NCI-H2171 (cell line): ENCODE measurements around the gene OVCH1.
"Not testable (repeated sequence)": the region's sequence is repeated elsewhere in the genome, so short reads cannot be mapped to it uniquely, and the experiment has no call there.

Source experiments
- DNase-seq: peaks from one replicate; lab custom pipeline; 2025; lab: John Stamatoyannopoulos, UW

OVCH1 gene

GRCh38 chr12:29503283-29503682, 5.8 kb upstream of the OVCH1 start:
- no peak for DNase-seq

- DNase-seq = no peak
Observed at GRCh38 chr12:29499235-29499634, 1.7 kb upstream of the OVCH1 start.

DNA sequence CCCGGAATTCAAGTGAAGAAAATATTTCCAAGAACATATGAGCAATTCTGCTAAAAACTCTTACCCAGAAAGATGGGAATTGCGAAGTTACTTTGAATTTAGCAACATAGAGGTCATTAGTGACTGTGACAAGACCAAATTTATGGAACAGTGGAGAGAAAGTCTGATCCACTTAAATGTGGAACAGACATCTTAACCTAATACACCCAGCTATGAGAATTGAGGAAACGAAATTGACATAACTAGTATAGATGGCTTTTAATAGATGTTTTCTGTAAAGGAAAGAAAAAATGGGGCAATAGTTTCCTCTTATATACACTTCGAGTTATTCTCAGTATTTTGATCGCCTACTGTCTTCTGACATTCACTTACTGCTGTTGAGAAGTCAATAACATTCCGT, 4.6 kb downstream of the OVCH1 start:
- no peak for DNase-seq

GRCh38 chr12:29486972-29487371, 10.5 kb downstream of the OVCH1 start:
- no peak for DNase-seq

DNA sequence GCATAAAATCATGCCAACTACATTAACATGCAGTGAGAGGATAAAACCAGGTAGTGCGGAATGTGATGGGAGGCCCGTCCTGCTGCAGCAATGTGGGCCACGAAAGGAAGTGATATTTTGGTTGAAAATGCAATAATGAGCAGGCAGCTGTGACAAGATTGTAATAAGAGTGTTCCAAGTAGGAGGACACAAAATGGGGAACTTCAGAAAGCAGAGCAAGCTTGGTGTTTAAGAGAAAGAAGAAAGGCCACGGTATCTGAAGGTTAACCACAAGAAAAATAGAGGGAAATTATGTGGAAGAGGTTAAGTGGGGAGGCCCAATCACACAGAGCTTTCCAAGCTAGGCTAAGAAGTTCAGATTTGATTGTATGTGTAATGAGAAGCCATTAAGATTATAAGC, 34.3 kb downstream of the OVCH1 start:
- DNase-seq = no peak

GRCh38 chr12:29460082-29460481, 37.4 kb downstream of the OVCH1 start:
- DNase-seq = no peak

DNA sequence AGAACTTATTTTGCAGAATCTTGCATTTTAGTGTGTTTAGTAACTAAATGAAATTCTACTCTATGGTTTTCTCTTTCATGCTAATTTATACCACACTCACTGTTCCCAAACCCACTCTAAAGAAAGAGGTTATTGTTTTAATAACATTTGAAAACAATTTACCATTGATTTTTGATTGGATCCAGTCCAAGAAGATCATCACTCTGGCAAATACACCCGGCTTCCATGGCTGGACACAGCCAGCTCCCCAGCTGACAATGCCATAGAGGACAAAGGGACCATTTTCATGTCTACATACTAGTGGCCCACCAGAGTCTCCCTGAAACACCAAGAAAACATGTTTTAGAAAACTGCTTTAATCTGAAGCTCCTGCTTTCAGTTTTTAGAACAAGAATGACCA, 42.4 kb downstream of the OVCH1 start:
- no peak for DNase-seq

DNA sequence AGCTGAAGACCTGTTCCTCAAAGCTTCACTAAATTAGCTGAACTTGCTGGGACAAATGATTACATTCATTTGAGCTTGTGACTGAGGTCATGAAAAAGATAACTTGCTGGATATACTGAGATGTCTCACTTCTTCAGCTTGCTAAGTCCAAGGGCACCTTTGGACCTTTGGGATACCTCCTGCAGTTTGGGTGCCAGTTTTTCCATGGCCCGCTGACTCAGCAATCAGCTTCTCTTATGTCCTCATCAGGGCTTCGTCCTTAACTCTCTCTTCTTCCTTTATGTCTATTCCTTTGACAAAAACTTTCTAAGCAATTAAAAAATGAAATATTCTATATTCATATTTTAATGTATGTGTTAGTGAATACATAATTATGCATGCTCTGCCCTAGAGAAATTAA, 45.6 kb downstream of the OVCH1 start:
- no peak for DNase-seq

GRCh38 chr12:29448157-29448556, 49.3 kb downstream of the OVCH1 start:
- no peak for DNase-seq

- no peak for DNase-seq
Observed at GRCh38 chr12:29447285-29447975, 50.1 kb downstream of the OVCH1 start.

- DNase-seq = no peak
Observed at GRCh38 chr12:29439506-29439905, 58.0 kb downstream of the OVCH1 start.

GRCh38 chr12:29438752-29439408, 58.6 kb downstream of the OVCH1 start:
- no peak for DNase-seq

GRCh38 chr12:29437575-29437974, 59.9 kb downstream of the OVCH1 start:
- DNase-seq = no peak

GRCh38 chr12:29436815-29437214, 60.7 kb downstream of the OVCH1 start:
- DNase-seq = not testable (repeated sequence)

DNA sequence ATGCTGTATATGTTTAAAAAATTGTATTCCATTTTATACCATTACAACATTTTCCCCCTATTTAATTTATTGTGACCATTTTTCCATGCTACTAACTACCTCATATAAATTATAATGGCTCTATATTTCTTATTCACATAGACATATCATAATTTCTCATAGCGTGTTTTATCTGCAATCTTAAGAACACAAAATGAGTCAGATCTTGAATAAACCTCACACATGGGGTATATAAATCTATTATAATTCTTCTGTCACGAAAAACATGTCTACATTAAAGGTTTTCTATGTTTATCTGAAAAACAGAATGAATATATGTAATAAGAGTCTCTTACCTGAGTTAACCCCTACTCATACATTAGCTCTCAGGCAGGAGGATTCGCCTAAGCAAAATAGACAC, 66.0 kb downstream of the OVCH1 start:
- no peak for DNase-seq

- DNase-seq = no peak
Observed at GRCh38 chr12:29430716-29431044, 66.8 kb downstream of the OVCH1 start.

DNA sequence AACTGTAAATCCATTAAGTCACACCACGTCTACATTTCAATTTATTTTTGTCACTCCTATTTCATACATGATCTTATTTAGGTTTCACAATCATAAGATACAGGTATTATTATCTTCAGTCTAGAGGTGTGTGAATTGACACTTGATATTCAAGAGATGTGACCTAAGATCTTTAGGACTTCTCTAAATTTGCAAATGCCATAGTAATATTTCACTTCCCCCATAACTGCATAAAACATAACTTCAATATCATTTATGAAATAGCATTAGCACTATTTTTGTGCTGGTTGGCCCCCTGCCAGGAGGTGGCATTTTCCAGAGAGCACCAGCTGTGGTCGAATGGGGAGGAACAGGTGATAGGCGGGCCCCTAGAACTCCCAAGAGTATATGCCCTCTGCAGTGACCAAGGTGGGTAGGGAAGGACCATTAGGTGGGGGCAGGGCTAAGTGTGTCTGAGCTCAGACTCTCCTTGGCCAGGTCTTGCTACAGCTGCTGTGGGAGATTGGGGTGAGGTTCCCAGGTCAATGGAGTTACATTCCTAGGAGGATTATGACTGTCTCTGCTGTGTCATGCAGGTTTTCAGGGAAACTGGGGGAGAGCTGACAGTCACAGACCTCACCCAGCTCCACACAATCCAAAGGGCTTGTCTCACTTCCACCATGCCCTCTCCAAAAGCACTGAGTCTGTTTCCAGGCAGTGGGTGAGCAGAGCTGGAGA, 67.3 kb downstream of the OVCH1 start:
- DNase-seq = no peak

- DNase-seq = no peak
Observed at GRCh38 chr12:29428633-29429032, 68.9 kb downstream of the OVCH1 start.

DNA sequence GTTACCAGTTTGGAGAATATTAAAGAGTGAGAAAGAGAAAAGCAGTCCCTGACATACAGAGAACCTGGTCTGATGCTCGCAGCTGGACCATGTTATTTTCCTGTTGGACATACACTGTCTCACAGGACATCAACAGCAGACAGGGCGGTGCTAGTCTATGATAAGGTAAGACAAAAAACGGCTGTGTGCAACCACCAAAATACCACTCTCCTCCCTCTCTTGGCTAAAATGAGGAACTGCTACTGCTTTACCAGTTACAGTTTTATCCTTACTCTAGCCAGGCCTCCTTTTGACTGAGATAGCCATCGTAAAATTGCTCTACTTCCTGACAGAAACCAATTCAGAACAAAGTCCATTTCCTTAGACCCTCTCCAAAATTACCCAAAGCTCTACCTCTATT, 69.5 kb downstream of the OVCH1 start:
- no peak for DNase-seq

DNA sequence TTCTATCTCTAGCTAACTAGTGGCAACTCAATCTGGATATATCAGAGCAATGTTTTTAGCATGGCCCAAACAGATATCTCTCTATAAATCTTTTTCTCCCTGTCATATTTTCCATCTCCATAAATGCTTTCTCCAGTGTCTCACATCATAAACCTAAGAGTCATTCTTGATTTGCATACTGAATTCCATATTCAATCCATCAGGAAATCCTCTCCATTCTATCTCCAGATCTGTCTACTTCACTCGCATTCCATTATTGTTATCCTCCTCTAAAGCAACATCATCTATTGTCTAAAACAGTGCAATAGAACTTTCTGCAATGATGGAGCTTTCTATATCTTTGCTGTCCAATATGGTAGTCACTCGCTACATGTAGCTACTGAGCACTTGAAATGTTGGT, 71.0 kb downstream of the OVCH1 start:
- no peak for DNase-seq

DNA sequence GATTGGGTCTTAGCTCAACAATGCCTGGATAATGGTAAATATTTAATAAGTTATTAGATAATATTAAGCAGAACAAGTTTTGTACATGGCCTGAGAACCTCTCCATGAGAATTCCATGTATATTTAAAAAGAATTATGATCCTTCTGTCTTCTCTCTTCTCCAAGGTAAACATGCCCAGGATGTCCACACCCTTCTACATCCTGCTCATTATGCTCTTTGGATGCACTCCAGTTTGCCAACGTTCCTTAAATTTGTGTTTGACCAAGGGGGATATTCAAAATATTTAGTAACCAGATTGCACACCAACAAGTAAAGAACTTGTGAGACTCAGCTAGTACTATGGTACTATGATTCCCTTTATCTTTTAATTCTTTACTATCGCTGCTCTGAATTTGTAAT, 71.8 kb downstream of the OVCH1 start:
- no peak for DNase-seq

DNA sequence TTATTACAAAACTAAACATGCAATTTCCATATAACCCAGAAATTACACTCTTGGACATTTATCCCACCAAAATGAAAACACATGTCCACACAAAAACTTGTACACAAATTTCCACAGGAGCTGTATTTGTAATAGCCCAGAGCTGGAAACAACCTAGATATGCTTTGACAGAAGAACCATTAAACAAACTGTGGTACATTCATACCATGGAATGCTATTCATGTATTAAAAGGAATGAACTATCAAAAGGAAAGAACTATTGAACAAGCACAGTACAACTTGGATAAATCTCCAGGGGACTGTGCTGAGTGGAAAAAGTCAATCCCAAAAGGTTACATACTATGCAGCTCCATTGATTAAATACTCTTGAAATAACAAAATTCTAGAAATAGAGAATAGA, 80.7 kb downstream of the OVCH1 start:
- no peak for DNase-seq

DNA sequence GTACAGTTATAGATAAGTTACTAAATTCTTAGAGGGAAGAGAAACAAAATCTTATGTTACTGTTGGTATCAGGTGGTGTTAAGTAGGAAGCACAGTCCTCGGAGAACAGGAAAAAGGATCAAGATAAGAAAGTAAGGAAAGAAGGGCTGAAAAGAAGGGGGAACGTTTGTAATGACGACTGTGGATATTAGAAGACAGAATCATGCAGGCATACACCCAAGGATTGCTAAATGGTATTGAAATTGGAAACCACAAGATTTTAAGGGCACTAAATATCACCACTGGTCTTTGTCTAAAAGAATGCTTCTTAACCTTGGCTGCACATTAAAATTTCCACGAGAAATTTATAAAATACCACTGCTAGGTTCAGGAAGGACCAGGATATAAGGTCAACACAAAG, 82.4 kb downstream of the OVCH1 start:
- no peak for DNase-seq

DNA sequence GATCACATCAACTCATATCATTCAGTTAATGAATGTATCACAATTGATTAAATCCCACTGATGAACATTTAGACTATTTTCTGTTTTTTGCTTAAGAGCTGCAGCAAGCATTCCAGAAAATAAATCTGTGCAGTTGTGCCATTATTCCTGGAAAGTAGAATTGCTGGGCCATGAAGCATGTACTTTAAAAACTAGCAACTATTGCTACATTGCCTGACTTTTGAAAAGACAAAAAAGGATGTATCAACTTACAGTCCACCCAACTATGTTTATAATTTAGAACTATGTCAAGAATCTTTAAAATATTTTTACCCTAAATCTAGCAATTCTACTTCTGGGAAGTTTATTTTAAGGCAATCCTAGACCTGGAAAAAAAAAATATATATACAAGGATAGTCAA, 83.1 kb downstream of the OVCH1 start:
- DNase-seq = no peak
